ENCODE data around the gene RALGAPA2. TPM values are rescaled to one million over a fixed set of nuclear protein-coding genes. Genes with fewer than 3 reads are reported as not detected.

Gene RALGAPA2
- total and polyA plus RNA-seq, 8 donors, result 9.6 to 41.7 (median 24.5) TPM

- Histone ChIP-seq H3K4me1 (peaks cover 0 to 6% (median 0%) of the 10 kb centered on the region in 3 donors), H3K36me3 (no peaks in the 10 kb centered on the region), H3K4me3 (no peak overlapping the region), H3K27ac (no peak overlapping the region), H3K9me3 (no peaks in the 10 kb centered on the region), H3K27me3 (peaks cover 0 to 45% (median 7%) of the 10 kb centered on the region in 4 donors)
- no peak for ATAC-seq
- 11 to 12% methylated on average over 14 to 19 of the region's 19 CpGs for WGBS, 2 donors
- FAIRE-seq, result no peak
- intact Hi-C loops (cut with DNase I), result loop anchor here in 1 of 3 donors (10.0 kb wide), 1 partner anchor 198 kb away; no protein-coding TSS in a partner anchor
- no peak for DNase-seq
- TF ChIP-seq, protein P1, sequence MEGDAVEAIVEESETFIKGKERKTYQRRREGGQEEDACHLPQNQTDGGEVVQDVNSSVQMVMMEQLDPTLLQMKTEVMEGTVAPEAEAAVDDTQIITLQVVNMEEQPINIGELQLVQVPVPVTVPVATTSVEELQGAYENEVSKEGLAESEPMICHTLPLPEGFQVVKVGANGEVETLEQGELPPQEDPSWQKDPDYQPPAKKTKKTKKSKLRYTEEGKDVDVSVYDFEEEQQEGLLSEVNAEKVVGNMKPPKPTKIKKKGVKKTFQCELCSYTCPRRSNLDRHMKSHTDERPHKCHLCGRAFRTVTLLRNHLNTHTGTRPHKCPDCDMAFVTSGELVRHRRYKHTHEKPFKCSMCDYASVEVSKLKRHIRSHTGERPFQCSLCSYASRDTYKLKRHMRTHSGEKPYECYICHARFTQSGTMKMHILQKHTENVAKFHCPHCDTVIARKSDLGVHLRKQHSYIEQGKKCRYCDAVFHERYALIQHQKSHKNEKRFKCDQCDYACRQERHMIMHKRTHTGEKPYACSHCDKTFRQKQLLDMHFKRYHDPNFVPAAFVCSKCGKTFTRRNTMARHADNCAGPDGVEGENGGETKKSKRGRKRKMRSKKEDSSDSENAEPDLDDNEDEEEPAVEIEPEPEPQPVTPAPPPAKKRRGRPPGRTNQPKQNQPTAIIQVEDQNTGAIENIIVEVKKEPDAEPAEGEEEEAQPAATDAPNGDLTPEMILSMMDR (IDR thresholded peaks at IDR 0.05), result no peak
Measured at GRCh38 chr20:20366551-20366875, 345.9 kb downstream of the RALGAPA2 start.

GRCh38 chr20:20365480-20366161 is 346.8 kb downstream of the RALGAPA2 start:
- FAIRE-seq, result no peak
- H3K9me3 ChIP-seq, result no peaks in the 10 kb centered on the region
- no peak for ATAC-seq
- WGBS, 2 donors, result 15 to 16% methylated on average over 18 of the region's 18 CpGs
- intact Hi-C loops (cut with DNase I), result loop anchor here in 1 of 3 donors (10.0 kb wide), 1 partner anchor 199 kb away; no protein-coding TSS in a partner anchor
- H3K36me3 ChIP-seq, result no peaks in the 10 kb centered on the region
- no peak overlapping the region for H3K4me3 ChIP-seq
- peaks cover 0 to 45% (median 7%) of the 10 kb centered on the region in 4 donors for H3K27me3 ChIP-seq
- H3K27ac ChIP-seq, result no peak overlapping the region
- no peak for DNase-seq
- TF ChIP-seq, protein P1 (IDR thresholded peaks at IDR 0.05), result no peak
- H3K4me1 ChIP-seq, result peaks cover 0 to 6% (median 0%) of the 10 kb centered on the region in 3 donors

GRCh38 chr20:20364593-20365479 is 347.6 kb downstream of the RALGAPA2 start:
- Histone ChIP-seq H3K4me1 (peaks cover 0 to 13% (median 0%) of the 10 kb centered on the region in 3 donors), H3K27me3 (peaks cover 0 to 41% (median 7%) of the 10 kb centered on the region in 4 donors), H3K4me3 (no peak overlapping the region), H3K27ac (no peak overlapping the region), H3K36me3 (no peaks in the 10 kb centered on the region), H3K9me3 (no peaks in the 10 kb centered on the region)
- FAIRE-seq (no peak), DNase-seq (peak in 1 of 6 donors; percentile 62), ATAC-seq (no peak)
- WGBS, 2 donors, result 6 to 8% methylated on average over 70 of the region's 70 CpGs
- intact Hi-C loops (cut with DNase I), result loop anchor here in 1 of 3 donors (10.0 kb wide), 1 partner anchor 200 kb away; no protein-coding TSS in a partner anchor
- TF ChIP-seq, protein P1 (IDR thresholded peaks at IDR 0.05), result no peak

- peak in 1 of 6 donors; percentile 63 for DNase-seq
- Histone ChIP-seq H3K9me3 (no peaks in the 10 kb centered on the region), H3K4me3 (no peak overlapping the region), H3K27me3 (peaks cover 0 to 34% (median 7%) of the 10 kb centered on the region in 4 donors), H3K4me1 (peaks cover 0 to 13% (median 0%) of the 10 kb centered on the region in 3 donors), H3K36me3 (no peaks in the 10 kb centered on the region), H3K27ac (no peak overlapping the region)
- intact Hi-C loops (cut with DNase I), result loop anchor here in 1 of 3 donors (10.0 kb wide), 1 partner anchor 201 kb away; no protein-coding TSS in a partner anchor
- TF ChIP-seq, protein P1 (IDR thresholded peaks at IDR 0.05), result no peak
- WGBS, 2 donors, result 4% methylated on average over 68 to 70 of the region's 70 CpGs
- peak in 1 of 4 donors; percentile 2 for ATAC-seq
- FAIRE-seq, result no peak
Measured at GRCh38 chr20:20363799-20364592, 348.4 kb downstream of the RALGAPA2 start.

Measured in pancreas (tissue), 10 donors.